Mesenchymal stem cell (in vitro differentiated cells and primary cell): ENCODE measurements around the gene PEMT.

Experiments
- DNase-seq: peaks from one replicate; pipeline ENCODE4 v3.0.0-alpha.2; 2013
- H2AFZ ChIP-seq: one replicate; pipeline ENCODE4 v1.6.1; 2013; ENCODE audit warnings: low read depth, mild to moderate bottlenecking, control low read depth, inconsistent platforms, low read length, moderate library complexity
- H2AK5ac ChIP-seq: 2 replicates; pipeline ENCODE4 v1.6.1; 2013; ENCODE audit warnings: low read length, moderate library complexity, mild to moderate bottlenecking, inconsistent platforms; ENCODE audit not compliant: severe bottlenecking
- H2BK120ac ChIP-seq: one replicate; pipeline ENCODE4 v1.6.1; 2013; ENCODE audit warnings: low read depth, mild to moderate bottlenecking, inconsistent platforms, low read length, moderate library complexity
- H2BK12ac ChIP-seq, 2 experiments: one replicate each; pipeline ENCODE4 v1.6.1; 2013; ENCODE audit warnings: inconsistent platforms in 2 of 2, low read length in 2 of 2, mild to moderate bottlenecking in 2 of 2, moderate library complexity in 2 of 2, control low read depth in 1 of 2
- H2BK15ac ChIP-seq: one replicate; pipeline ENCODE4 v1.6.1; 2013; ENCODE audit warnings: mild to moderate bottlenecking, low read depth, inconsistent platforms; ENCODE audit not compliant: poor library complexity, severe bottlenecking
- H2BK5ac ChIP-seq: 2 replicates; pipeline ENCODE4 v1.6.1; 2013; ENCODE audit warnings: low read depth, mild to moderate bottlenecking, low read length, control low read depth, inconsistent platforms; ENCODE audit not compliant: poor library complexity, severe bottlenecking
- H3K14ac ChIP-seq, 2 experiments: one replicate each; pipeline ENCODE4 v1.6.1; 2013; ENCODE audit warnings: inconsistent platforms in 2 of 2, low read length in 2 of 2, control low read depth in 1 of 2, mild to moderate bottlenecking in 1 of 2, moderate library complexity in 1 of 2
- H3K18ac ChIP-seq, 2 experiments: one replicate each; pipeline ENCODE4 v1.6.1; 2013; ENCODE audit warnings: inconsistent platforms in 2 of 2, low read length in 2 of 2, control low read depth in 1 of 2, low read depth in 1 of 2, mild to moderate bottlenecking in 1 of 2
- H3K23ac ChIP-seq, 2 experiments: one replicate each; pipeline ENCODE4 v1.6.1; 2013; ENCODE audit warnings: inconsistent platforms in 2 of 2, low read length in 2 of 2, mild to moderate bottlenecking in 2 of 2, moderate library complexity in 2 of 2, control low read depth in 1 of 2
- H3K27ac ChIP-seq: 2 replicates; pipeline ENCODE4 v1.5.1; 2013; ENCODE audit warnings: mild to moderate bottlenecking, moderate library complexity, low read length, control low read depth, inconsistent platforms; ENCODE audit not compliant: poor library complexity, severe bottlenecking
- H3K27me3 ChIP-seq, 2 experiments: 2 replicates each; pipeline versions ENCODE4 v1.6.1 to v1.7.0; 2013; ENCODE audit warnings: low read length in 2 of 2, mild to moderate bottlenecking in 2 of 2, moderate library complexity in 2 of 2, control low read depth in 1 of 2, inconsistent platforms in 1 of 2; ENCODE audit not compliant: control insufficient read depth in 1 of 2, insufficient read depth in 1 of 2
- H3K36me3 ChIP-seq, 2 experiments: 2 replicates each; pipeline versions ENCODE4 v1.6.1 to v1.7.0; 2013; ENCODE audit warnings: low read length in 2 of 2, control low read depth in 1 of 2, inconsistent platforms in 1 of 2, low read depth in 1 of 2, mild to moderate bottlenecking in 1 of 2; ENCODE audit not compliant: insufficient read depth in 2 of 2, control insufficient read depth in 1 of 2
- H3K4ac ChIP-seq, 2 experiments: one replicate each; pipeline ENCODE4 v1.6.1; 2013; ENCODE audit warnings: inconsistent platforms in 2 of 2, low read length in 2 of 2, mild to moderate bottlenecking in 2 of 2, moderate library complexity in 2 of 2, control low read depth in 1 of 2, low read depth in 1 of 2
- H3K4me1 ChIP-seq: 2 replicates; pipeline ENCODE4 v1.6.1; 2013; ENCODE audit warnings: low read depth, low read length, control low read depth; ENCODE audit not compliant: control insufficient read depth, insufficient read depth
- H3K4me2 ChIP-seq: 2 replicates; pipeline ENCODE4 v1.6.1; 2013; ENCODE audit warnings: low read length, mild to moderate bottlenecking, inconsistent platforms; ENCODE audit not compliant: poor library complexity, severe bottlenecking
- H3K4me3 ChIP-seq, 2 experiments: 2 replicates each; pipeline versions ENCODE4 v1.5.1 to v1.7.0; 2013; ENCODE audit warnings: low read length in 2 of 2, mild to moderate bottlenecking in 2 of 2, control low read depth in 1 of 2, low read depth in 1 of 2; ENCODE audit not compliant: insufficient read depth in 1 of 2
- H3K79me1 ChIP-seq: replicated peaks from 2 replicates; pipeline ENCODE4 v1.6.1; 2013; ENCODE audit warnings: mild to moderate bottlenecking, control low read depth, low read length, inconsistent platforms; ENCODE audit not compliant: poor library complexity, severe bottlenecking
- H3K9ac ChIP-seq: 2 replicates; pipeline ENCODE4 v1.7.0; 2013; ENCODE audit warnings: mild to moderate bottlenecking, low read length, moderate library complexity
- H3K9me3 ChIP-seq: 2 replicates; pipeline ENCODE4 v1.7.0; 2013; ENCODE audit warnings: mild to moderate bottlenecking, low read length; ENCODE audit not compliant: control insufficient read depth
- H4K8ac ChIP-seq: one replicate; pipeline ENCODE4 v1.6.1; 2013; ENCODE audit warnings: inconsistent platforms, mild to moderate bottlenecking, low read length, moderate library complexity
- H4K91ac ChIP-seq: one replicate; pipeline ENCODE4 v1.6.1; 2013; ENCODE audit warnings: mild to moderate bottlenecking, low read length, inconsistent platforms
- WGBS: methylation state at CpG from one replicate; pipeline ENCODE4 v1.1.7; 2013; ENCODE audit warnings: mixed read lengths; 5-methylcytosine and 5-hydroxymethylcytosine counted together

The PEMT gene

GRCh38 chr17:17554266-17554665 is 37.2 kb downstream of the PEMT start:
- H3K9ac ChIP-seq: no peak overlapping the region
- WGBS: 95% methylated on average over 14 of the region's 17 CpGs
- H3K4ac ChIP-seq: no peak overlapping the region
- H3K36me3 ChIP-seq: peaks cover 0 to 10% of the 10 kb centered on the region in 2 experiments
- no peak overlapping the region for H2AK5ac ChIP-seq
- no peak overlapping the region for H2BK15ac ChIP-seq
- no peak overlapping the region for H2AFZ ChIP-seq
- H2BK5ac ChIP-seq: no peak overlapping the region
- H3K27me3 ChIP-seq: no peaks in the 10 kb centered on the region
- no peaks in the 10 kb centered on the region for H3K9me3 ChIP-seq
- no peak overlapping the region for H2BK120ac ChIP-seq
- H3K79me1 ChIP-seq: peaks cover 16% of the 10 kb centered on the region
- H4K91ac ChIP-seq: no peak overlapping the region
- H2BK12ac ChIP-seq: no peak overlapping the region
- no peak for DNase-seq
- no peak overlapping the region for H3K4me3 ChIP-seq
- no peak overlapping the region for H3K27ac ChIP-seq
- no peak overlapping the region for H4K8ac ChIP-seq
- H3K18ac ChIP-seq: no peak overlapping the region
- H3K23ac ChIP-seq: no peak overlapping the region
- H3K4me1 ChIP-seq: peaks cover 5% of the 10 kb centered on the region
- H3K4me2 ChIP-seq: no peak overlapping the region
- H3K14ac ChIP-seq: no peak overlapping the region

- H3K36me3 ChIP-seq: peaks cover 0 to 10% of the 10 kb centered on the region in 2 experiments
- no peak overlapping the region for H2AFZ ChIP-seq
- peak overlapping the region in 1 of 2 experiments; percentile 66 for H3K14ac ChIP-seq
- peaks cover 5% of the 10 kb centered on the region for H3K4me1 ChIP-seq
- H2BK15ac ChIP-seq: no peak overlapping the region
- peak overlapping the region; percentile 45 for H4K91ac ChIP-seq
- H3K9ac ChIP-seq: no peak overlapping the region
- no peak overlapping the region for H3K4me3 ChIP-seq
- no peak overlapping the region for H2BK12ac ChIP-seq
- H3K4me2 ChIP-seq: no peak overlapping the region
- no peak overlapping the region for H2AK5ac ChIP-seq
- H3K27ac ChIP-seq: no peak overlapping the region
- peaks cover 14% of the 10 kb centered on the region for H3K79me1 ChIP-seq
- H3K18ac ChIP-seq: no peak overlapping the region
- WGBS: 93% methylated on average over 23 of the region's 30 CpGs
- no peak for DNase-seq
- no peak overlapping the region for H3K23ac ChIP-seq
- H3K27me3 ChIP-seq: no peaks in the 10 kb centered on the region
- H2BK5ac ChIP-seq: no peak overlapping the region
- H4K8ac ChIP-seq: peak overlapping the region; percentile 19
- H2BK120ac ChIP-seq: no peak overlapping the region
- no peaks in the 10 kb centered on the region for H3K9me3 ChIP-seq
- H3K4ac ChIP-seq: no peak overlapping the region
Observed at GRCh38 chr17:17553217-17554195, 38.0 kb downstream of the PEMT start.

- H3K9ac ChIP-seq: no peak overlapping the region
- DNase-seq: no peak
- no peak overlapping the region for H3K4ac ChIP-seq
- H2BK5ac ChIP-seq: no peak overlapping the region
- H2BK120ac ChIP-seq: no peak overlapping the region
- no peak overlapping the region for H3K18ac ChIP-seq
- H4K91ac ChIP-seq: no peak overlapping the region
- H3K79me1 ChIP-seq: peaks cover 12% of the 10 kb centered on the region
- H2AFZ ChIP-seq: no peak overlapping the region
- 95% methylated on average over 27 of the region's 27 CpGs for WGBS
- H4K8ac ChIP-seq: no peak overlapping the region
- H3K23ac ChIP-seq: no peak overlapping the region
- H3K4me1 ChIP-seq: peaks cover 5% of the 10 kb centered on the region
- H3K27ac ChIP-seq: no peak overlapping the region
- H2BK12ac ChIP-seq: no peak overlapping the region
- no peaks in the 10 kb centered on the region for H3K9me3 ChIP-seq
- no peak overlapping the region for H3K4me3 ChIP-seq
- H3K27me3 ChIP-seq: no peaks in the 10 kb centered on the region
- H3K14ac ChIP-seq: no peak overlapping the region
- H3K4me2 ChIP-seq: no peak overlapping the region
- no peak overlapping the region for H2BK15ac ChIP-seq
- H3K36me3 ChIP-seq: peaks cover 0 to 14% of the 10 kb centered on the region in 2 experiments
- no peak overlapping the region for H2AK5ac ChIP-seq
Observed at GRCh38 chr17:17552351-17553216, 38.9 kb downstream of the PEMT start.

- Histone ChIP-seq H3K36me3 (peaks cover 0 to 14% of the 10 kb centered on the region in 2 experiments), H2BK120ac (no peak overlapping the region), H4K91ac (no peak overlapping the region), H3K27ac (no peak overlapping the region), H2BK12ac (peak overlapping the region in 1 of 2 experiments; percentile 25), H3K4ac (no peak overlapping the region), H3K18ac (no peak overlapping the region), H2AK5ac (no peak overlapping the region), H3K4me1 (peaks cover 6% of the 10 kb centered on the region), H3K4me3 (no peak overlapping the region), H2BK5ac (no peak overlapping the region), H3K4me2 (no peak overlapping the region), H3K14ac (no peak overlapping the region), H3K27me3 (no peaks in the 10 kb centered on the region), H2AFZ (no peak overlapping the region), H3K9ac (no peak overlapping the region), H4K8ac (no peak overlapping the region), H3K23ac (no peak overlapping the region), H3K9me3 (no peaks in the 10 kb centered on the region), H3K79me1 (peaks cover 12% of the 10 kb centered on the region), H2BK15ac (no peak overlapping the region)
- 52% methylated on average over 11 of the region's 11 CpGs for WGBS
- peak; percentile 14 for DNase-seq
Observed at GRCh38 chr17:17551361-17551760, 40.1 kb downstream of the PEMT start.
